ENCODE measurements around the gene TECPR1. TPM values are rescaled to one million over a fixed set of nuclear protein-coding genes. Genes with fewer than 3 reads are reported as not detected.
A peak's percentile ranks its signal among the peaks of the same experiment; 100 is the strongest.
"Not testable (repeated sequence)": the region's sequence is repeated elsewhere in the genome, so short reads cannot be mapped to it uniquely, and the experiment has no call there.

TECPR1 gene
- total RNA-seq, 2 experiments from 2014 or later: 25.6 to 25.7 TPM

GRCh38 chr7:98223351-98223897, 28.6 kb downstream of the TECPR1 start:
- H3K4me3 Mint-ChIP-seq: no peak overlapping the region
- no peaks in the 10 kb centered on the region for H3K9me3 Mint-ChIP-seq
- TF ChIP-seq, protein P1, sequence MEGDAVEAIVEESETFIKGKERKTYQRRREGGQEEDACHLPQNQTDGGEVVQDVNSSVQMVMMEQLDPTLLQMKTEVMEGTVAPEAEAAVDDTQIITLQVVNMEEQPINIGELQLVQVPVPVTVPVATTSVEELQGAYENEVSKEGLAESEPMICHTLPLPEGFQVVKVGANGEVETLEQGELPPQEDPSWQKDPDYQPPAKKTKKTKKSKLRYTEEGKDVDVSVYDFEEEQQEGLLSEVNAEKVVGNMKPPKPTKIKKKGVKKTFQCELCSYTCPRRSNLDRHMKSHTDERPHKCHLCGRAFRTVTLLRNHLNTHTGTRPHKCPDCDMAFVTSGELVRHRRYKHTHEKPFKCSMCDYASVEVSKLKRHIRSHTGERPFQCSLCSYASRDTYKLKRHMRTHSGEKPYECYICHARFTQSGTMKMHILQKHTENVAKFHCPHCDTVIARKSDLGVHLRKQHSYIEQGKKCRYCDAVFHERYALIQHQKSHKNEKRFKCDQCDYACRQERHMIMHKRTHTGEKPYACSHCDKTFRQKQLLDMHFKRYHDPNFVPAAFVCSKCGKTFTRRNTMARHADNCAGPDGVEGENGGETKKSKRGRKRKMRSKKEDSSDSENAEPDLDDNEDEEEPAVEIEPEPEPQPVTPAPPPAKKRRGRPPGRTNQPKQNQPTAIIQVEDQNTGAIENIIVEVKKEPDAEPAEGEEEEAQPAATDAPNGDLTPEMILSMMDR (IDR thresholded peaks at IDR 0.05): no peak
- intact Hi-C loops (cut with micrococcal nuclease): no loop called here
- no peak for ATAC-seq
- ChIA-PET CTCF (no interaction called here), POLR2A (no interaction called here)
- peaks cover 9% of the 10 kb centered on the region for H3K36me3 Mint-ChIP-seq (ENCODE audit: low read depth)
- H3K27ac Mint-ChIP-seq: no peak overlapping the region
- peaks cover 9% of the 10 kb centered on the region for H3K4me1 Mint-ChIP-seq (ENCODE audit: low read depth)
- no peaks in the 10 kb centered on the region for H3K27me3 Mint-ChIP-seq
- no peak for DNase-seq

GRCh38 chr7:98222533-98223195, 29.4 kb downstream of the TECPR1 start:
- Mint-ChIP-seq H3K4me3 (no peak overlapping the region), H3K27ac (no peak overlapping the region), H3K4me1 (ENCODE audit: low read depth) (peaks cover 13% of the 10 kb centered on the region), H3K9me3 (no peaks in the 10 kb centered on the region), H3K27me3 (no peaks in the 10 kb centered on the region), H3K36me3 (ENCODE audit: low read depth) (peaks cover 9% of the 10 kb centered on the region)
- ATAC-seq (no peak), DNase-seq (no peak)
- ChIA-PET CTCF (no interaction called here), POLR2A (no interaction called here)
- TF ChIP-seq, protein P1 (IDR thresholded peaks at IDR 0.05): no peak
- intact Hi-C loops (cut with micrococcal nuclease): no loop called here

DNA sequence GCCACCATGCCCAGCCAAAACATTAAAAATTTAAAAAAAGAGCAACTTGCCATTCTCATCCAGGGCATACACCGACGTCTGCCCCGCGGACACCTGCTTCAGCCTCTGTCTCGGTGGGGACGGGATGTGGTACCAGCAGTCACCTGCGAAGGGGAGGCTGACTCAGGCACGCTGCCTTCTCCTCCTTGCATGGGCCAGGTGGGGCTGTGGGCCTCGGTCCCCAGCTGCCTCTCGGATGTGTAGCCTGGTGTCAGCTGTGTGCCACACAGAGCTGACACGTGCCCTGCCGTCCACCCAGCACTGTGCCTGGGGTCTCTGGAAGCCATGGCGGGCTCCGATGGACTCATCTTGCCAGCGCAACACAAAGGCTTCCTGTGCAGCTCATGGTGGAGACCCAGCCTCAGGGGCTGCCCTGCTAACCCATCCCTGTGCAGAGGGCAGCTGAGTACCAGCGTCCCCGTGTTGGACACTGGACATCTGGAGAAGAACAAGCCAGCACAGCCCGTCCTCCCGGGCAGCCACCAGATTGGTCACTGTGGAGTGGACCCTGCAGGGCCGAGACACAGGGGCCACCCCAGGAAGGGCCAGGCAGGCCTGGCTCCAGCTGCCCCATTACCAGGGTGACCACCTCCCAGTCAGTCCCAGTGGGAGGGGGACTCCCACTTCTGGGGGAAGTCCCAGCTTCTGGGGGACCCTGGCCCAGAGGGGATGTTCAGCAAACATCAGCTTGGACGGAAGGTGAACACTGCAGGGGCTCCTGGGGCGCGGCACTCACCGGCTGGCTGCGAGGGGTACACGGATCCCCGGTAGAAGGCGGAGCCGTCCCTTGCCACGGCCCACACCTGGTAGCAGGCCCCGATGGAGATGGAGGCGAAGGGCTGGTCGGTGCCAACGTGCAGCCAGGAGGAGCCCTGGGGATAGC, 30.2 kb downstream of the TECPR1 start:
- ATAC-seq: no peak
- Mint-ChIP-seq H3K4me1 (ENCODE audit: low read depth) (peaks cover 13% of the 10 kb centered on the region), H3K36me3 (ENCODE audit: low read depth) (peaks cover 9% of the 10 kb centered on the region), H3K4me3 (no peak overlapping the region), H3K9me3 (no peaks in the 10 kb centered on the region), H3K27me3 (no peaks in the 10 kb centered on the region), H3K27ac (no peak overlapping the region)
- TF ChIP-seq, protein P1 (IDR thresholded peaks at IDR 0.05): no peak
- POLR2A ChIA-PET: no interaction called here
- CTCF ChIA-PET: no interaction called here
- DNase-seq: no peak
- intact Hi-C loops (cut with micrococcal nuclease): no loop called here

DNA sequence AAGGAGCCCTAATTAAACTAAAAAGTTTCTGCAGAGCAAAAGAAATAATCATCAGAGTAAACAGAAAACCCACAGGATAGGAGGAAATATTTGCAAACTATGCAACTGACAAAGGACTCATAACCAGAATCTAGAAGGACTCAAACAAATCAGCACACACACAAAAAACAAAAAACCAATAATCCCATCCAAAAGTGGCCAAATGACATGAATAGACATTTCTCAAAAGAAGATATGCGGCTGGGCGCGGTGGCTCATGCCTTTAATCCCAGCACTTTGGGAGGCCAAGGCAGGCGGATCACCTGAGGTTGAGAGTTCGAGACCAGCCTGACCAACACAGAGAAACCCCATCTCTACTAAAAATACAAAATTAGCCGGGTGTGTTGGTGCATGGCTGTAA, 32.6 kb downstream of the TECPR1 start:
- peak overlapping the region; percentile 46 for H3K27ac Mint-ChIP-seq
- not testable (repeated sequence) for H3K4me3 Mint-ChIP-seq

GRCh38 chr7:98217623-98218582, 34.1 kb downstream of the TECPR1 start:
- H3K27me3 Mint-ChIP-seq: no peaks in the 10 kb centered on the region
- DNase-seq: no peak
- intact Hi-C loops (cut with micrococcal nuclease): no loop called here

More for the DNA sequence above, 32.6 kb downstream of the TECPR1 start:
- H3K9me3 Mint-ChIP-seq; ATAC-seq; DNase-seq; H3K36me3 Mint-ChIP-seq (ENCODE audit: low read depth); H3K27me3 Mint-ChIP-seq; CTCF ChIA-PET; intact Hi-C loops (cut with micrococcal nuclease): not testable (repeated sequence)
- POLR2A ChIA-PET: interaction anchor here (0.7 kb wide), 1 partner anchor 16 kb away, joined by 3 read pairs; no protein-coding TSS in a partner anchor
- H3K4me1 Mint-ChIP-seq (ENCODE audit: low read depth): peaks cover 13% of the 10 kb centered on the region

More at GRCh38 chr7:98217623-98218582, 34.1 kb downstream of the TECPR1 start:
- TF ChIP-seq, protein P1 (IDR thresholded peaks at IDR 0.05): no peak
- Mint-ChIP-seq H3K4me3 (no peak overlapping the region), H3K9me3 (no peaks in the 10 kb centered on the region), H3K4me1 (ENCODE audit: low read depth) (peaks cover 13% of the 10 kb centered on the region), H3K27ac (peak overlapping the region; percentile 32), H3K36me3 (ENCODE audit: low read depth) (peaks cover 9% of the 10 kb centered on the region)
- POLR2A ChIA-PET: no interaction called here
- CTCF ChIA-PET: no interaction called here
- ATAC-seq: no peak
